Measurements from ENCODE around the gene TPSG1. TPM values are rescaled to one million over a fixed set of nuclear protein-coding genes. Genes with fewer than 3 reads are reported as not detected.
"Not testable (repeated sequence)": the region's sequence is repeated elsewhere in the genome, so short reads cannot be mapped to it uniquely, and the experiment has no call there.

The TPSG1 gene
- total RNA-seq, 1 donor from 2014 or later = not detected

- H3K27ac ChIP-seq; H3K9me3 ChIP-seq (ENCODE audit: low read depth); H3K36me3 ChIP-seq; H3K79me2 ChIP-seq (ENCODE audit: low read depth); H3K4me1 ChIP-seq; H3K4me3 ChIP-seq; DNase-seq (ENCODE audit: low spot score); H3K9ac ChIP-seq; H3K27me3 ChIP-seq; H3K4me3 Mint-ChIP-seq; H3K9me3 Mint-ChIP-seq; H3F3A ChIP-seq (ENCODE audit: low read depth); H3K27me3 Mint-ChIP-seq (ENCODE audit: insufficient read depth, low read depth); H3K36me3 Mint-ChIP-seq; H3K27ac Mint-ChIP-seq; H3K4me2 ChIP-seq; H2AFZ ChIP-seq (replicated peaks); H4K20me1 ChIP-seq (ENCODE audit: low read depth); H3K4me1 Mint-ChIP-seq: not testable (repeated sequence)
These were observed 15.4 kb upstream of the TPSG1 start, which contains the start of gene TPSAB1 for GRCh38 chr16:1240436-1240835. Gene TPSAB1, plus strand, starts transcription at chr16:1240705. Its CDS starts 234 bp downstream, at chr16:1240939.

GRCh38 chr16:1239575-1239974 is 14.5 kb upstream of the TPSG1 start:
- not testable (repeated sequence) for H3K9me3 ChIP-seq (ENCODE audit: low read depth); H3K9me3 Mint-ChIP-seq; H3K27me3 Mint-ChIP-seq (ENCODE audit: insufficient read depth, low read depth); H3K79me2 ChIP-seq (ENCODE audit: low read depth); H3K27ac Mint-ChIP-seq; H3K27me3 ChIP-seq; H3K27ac ChIP-seq; H2AFZ ChIP-seq (replicated peaks); H4K20me1 ChIP-seq (ENCODE audit: low read depth); DNase-seq (ENCODE audit: low spot score); H3K9ac ChIP-seq; H3K4me1 ChIP-seq; H3K36me3 Mint-ChIP-seq; H3K4me2 ChIP-seq; H3K36me3 ChIP-seq; H3K4me3 ChIP-seq; H3F3A ChIP-seq (ENCODE audit: low read depth); H3K4me3 Mint-ChIP-seq; H3K4me1 Mint-ChIP-seq

GRCh38 chr16:1238909-1239308 is 13.8 kb upstream of the TPSG1 start:
- H3K27ac ChIP-seq; H3K4me1 Mint-ChIP-seq; H3K4me3 ChIP-seq; H3K4me2 ChIP-seq; H3K36me3 ChIP-seq; H2AFZ ChIP-seq (replicated peaks); H3K36me3 Mint-ChIP-seq; H3K9me3 ChIP-seq (ENCODE audit: low read depth); H3K9ac ChIP-seq; H4K20me1 ChIP-seq (ENCODE audit: low read depth); DNase-seq (ENCODE audit: low spot score); H3K79me2 ChIP-seq (ENCODE audit: low read depth); H3K27me3 Mint-ChIP-seq (ENCODE audit: insufficient read depth, low read depth); H3K4me3 Mint-ChIP-seq; H3F3A ChIP-seq (ENCODE audit: low read depth); H3K27me3 ChIP-seq; H3K9me3 Mint-ChIP-seq; H3K4me1 ChIP-seq: not testable (repeated sequence)
- H3K27ac Mint-ChIP-seq = peak overlapping the region; percentile 4

GRCh38 chr16:1237990-1238389 is 12.9 kb upstream of the TPSG1 start:
- TF ChIP-seq EZH2phosphoT487 (IDR thresholded peaks at IDR 0.05) (no peak), CTCF (IDR thresholded peaks at IDR 0.05) (no peak), EZH2 (IDR thresholded peaks at IDR 0.05) (no peak)
- H3K4me1 Mint-ChIP-seq = peaks cover 2% of the 10 kb centered on the region
- no peak overlapping the region for H2AFZ ChIP-seq (replicated peaks)
- H3F3A ChIP-seq (ENCODE audit: low read depth) = no peaks in the 10 kb centered on the region
- H3K4me2 ChIP-seq = no peak overlapping the region
- H3K79me2 ChIP-seq (ENCODE audit: low read depth) = no peaks in the 10 kb centered on the region
- H3K9ac ChIP-seq = no peak overlapping the region
- H3K9me3 Mint-ChIP-seq = no peaks in the 10 kb centered on the region
- peak overlapping the region; percentile 29 for H3K27ac Mint-ChIP-seq
- no peaks in the 10 kb centered on the region for H3K36me3 Mint-ChIP-seq
- no peak for DNase-seq (ENCODE audit: low spot score)
- no peaks in the 10 kb centered on the region for H4K20me1 ChIP-seq (ENCODE audit: low read depth)
- H3K36me3 ChIP-seq = no peaks in the 10 kb centered on the region
- H3K4me3 Mint-ChIP-seq = peak overlapping the region; percentile 71
- no peaks in the 10 kb centered on the region for H3K27me3 ChIP-seq
- H3K27me3 Mint-ChIP-seq (ENCODE audit: insufficient read depth, low read depth) = peaks cover 6% of the 10 kb centered on the region
- no peak overlapping the region for H3K27ac ChIP-seq
- H3K4me3 ChIP-seq = no peak overlapping the region
- no peaks in the 10 kb centered on the region for H3K4me1 ChIP-seq
- no peaks in the 10 kb centered on the region for H3K9me3 ChIP-seq (ENCODE audit: low read depth)

- not testable (repeated sequence) for H3K4me1 Mint-ChIP-seq; H3K27ac Mint-ChIP-seq; H3K9ac ChIP-seq; H3K27me3 ChIP-seq; H3K4me3 ChIP-seq; H3F3A ChIP-seq (ENCODE audit: low read depth); H3K9me3 ChIP-seq (ENCODE audit: low read depth); H3K79me2 ChIP-seq (ENCODE audit: low read depth); H2AFZ ChIP-seq (replicated peaks); DNase-seq (ENCODE audit: low spot score); H3K4me3 Mint-ChIP-seq; H3K4me1 ChIP-seq; H3K4me2 ChIP-seq; H3K9me3 Mint-ChIP-seq; H4K20me1 ChIP-seq (ENCODE audit: low read depth); H3K36me3 Mint-ChIP-seq; H3K27me3 Mint-ChIP-seq (ENCODE audit: insufficient read depth, low read depth); H3K36me3 ChIP-seq; H3K27ac ChIP-seq
These were observed 11.6 kb upstream of the TPSG1 start for GRCh38 chr16:1236659-1237058.

GRCh38 chr16:1232049-1232748 is 7.1 kb upstream of the TPSG1 start:
- H3K36me3 Mint-ChIP-seq; DNase-seq (ENCODE audit: low spot score); H3K4me2 ChIP-seq; H4K20me1 ChIP-seq (ENCODE audit: low read depth); H3K27ac ChIP-seq; H3K79me2 ChIP-seq (ENCODE audit: low read depth); H3F3A ChIP-seq (ENCODE audit: low read depth); H3K36me3 ChIP-seq; H2AFZ ChIP-seq (replicated peaks); H3K4me1 Mint-ChIP-seq; H3K27ac Mint-ChIP-seq; H3K9me3 Mint-ChIP-seq; H3K4me3 ChIP-seq; H3K9me3 ChIP-seq (ENCODE audit: low read depth); H3K4me3 Mint-ChIP-seq; H3K9ac ChIP-seq; H3K4me1 ChIP-seq; H3K27me3 ChIP-seq; H3K27me3 Mint-ChIP-seq (ENCODE audit: insufficient read depth, low read depth): not testable (repeated sequence)

GRCh38 chr16:1231301-1231700 is 6.2 kb upstream of the TPSG1 start:
- not testable (repeated sequence) for DNase-seq (ENCODE audit: low spot score); H3K27me3 Mint-ChIP-seq (ENCODE audit: insufficient read depth, low read depth); H4K20me1 ChIP-seq (ENCODE audit: low read depth); H2AFZ ChIP-seq (replicated peaks); H3K27ac Mint-ChIP-seq; H3K9ac ChIP-seq; H3K27ac ChIP-seq; H3K4me1 ChIP-seq; H3K4me2 ChIP-seq; H3K9me3 ChIP-seq (ENCODE audit: low read depth); H3K36me3 ChIP-seq; H3K79me2 ChIP-seq (ENCODE audit: low read depth); H3K4me1 Mint-ChIP-seq; H3K9me3 Mint-ChIP-seq; H3K36me3 Mint-ChIP-seq; H3K4me3 ChIP-seq; H3K4me3 Mint-ChIP-seq; H3F3A ChIP-seq (ENCODE audit: low read depth); H3K27me3 ChIP-seq

Data from neural progenitor cell (in vitro differentiated cells).